ENCODE results near the gene PTPRR. TPM values are rescaled to one million over a fixed set of nuclear protein-coding genes. Genes with fewer than 3 reads are reported as not detected.
"Not testable (repeated sequence)": the region's sequence is repeated elsewhere in the genome, so short reads cannot be mapped to it uniquely, and the experiment has no call there.

Gene PTPRR
- total RNA-seq, 1 donor from 2014 or later, result not detected

DNA sequence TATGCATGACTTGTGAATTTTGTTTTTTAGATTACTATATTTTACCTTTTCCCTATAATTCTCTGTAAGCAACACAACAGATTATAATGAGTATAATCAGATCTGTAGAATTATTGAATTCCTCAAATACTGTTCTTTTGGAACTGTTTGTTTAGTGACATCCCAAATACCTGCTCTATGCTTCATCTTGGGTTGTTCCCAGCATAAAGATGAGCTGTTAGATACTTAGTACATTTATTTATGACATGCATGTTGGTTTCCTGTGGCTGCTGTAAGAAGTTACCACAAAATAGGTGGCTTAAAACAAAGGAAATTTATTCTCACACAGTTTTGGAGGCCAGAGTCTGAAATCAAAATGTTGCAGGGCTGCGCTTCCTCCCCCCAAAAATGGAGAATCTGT, 78.4 kb downstream of the PTPRR start:
- intact Hi-C loops (cut with micrococcal nuclease), result no loop called here

- intact Hi-C loops (cut with micrococcal nuclease), result no loop called here
Observed at GRCh38 chr12:70840656-70841350, 79.7 kb downstream of the PTPRR start.

- intact Hi-C loops (cut with micrococcal nuclease), result no loop called here
Observed at GRCh38 chr12:70839544-70839943, 81.0 kb downstream of the PTPRR start.

- intact Hi-C loops (cut with micrococcal nuclease), result no loop called here
Observed at GRCh38 chr12:70838127-70838526, 82.4 kb downstream of the PTPRR start.

DNA sequence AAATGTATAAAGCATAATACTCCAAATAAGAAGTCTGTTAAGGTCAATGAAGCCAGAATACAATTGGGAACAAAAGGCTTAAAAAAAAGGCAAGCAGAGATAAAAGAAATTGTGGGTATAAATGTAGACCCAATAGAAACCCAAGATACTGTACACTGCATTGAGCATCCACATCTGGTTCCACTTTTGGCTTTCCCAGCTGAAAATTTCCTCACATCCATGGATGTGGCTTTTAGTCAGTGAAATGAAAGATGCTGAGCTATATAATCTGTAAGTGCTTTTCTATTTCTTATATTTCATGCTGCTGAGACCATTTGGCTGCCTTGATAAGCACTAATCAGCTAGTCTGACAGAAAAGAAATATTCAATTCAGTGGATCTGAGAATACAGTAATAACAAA, 83.5 kb downstream of the PTPRR start:
- intact Hi-C loops (cut with micrococcal nuclease), result no loop called here

- intact Hi-C loops (cut with micrococcal nuclease), result no loop called here
Observed at GRCh38 chr12:70835948-70836347, 84.6 kb downstream of the PTPRR start.

- intact Hi-C loops (cut with micrococcal nuclease), result no loop called here
Observed at GRCh38 chr12:70831543-70831942, 89.0 kb downstream of the PTPRR start.

DNA sequence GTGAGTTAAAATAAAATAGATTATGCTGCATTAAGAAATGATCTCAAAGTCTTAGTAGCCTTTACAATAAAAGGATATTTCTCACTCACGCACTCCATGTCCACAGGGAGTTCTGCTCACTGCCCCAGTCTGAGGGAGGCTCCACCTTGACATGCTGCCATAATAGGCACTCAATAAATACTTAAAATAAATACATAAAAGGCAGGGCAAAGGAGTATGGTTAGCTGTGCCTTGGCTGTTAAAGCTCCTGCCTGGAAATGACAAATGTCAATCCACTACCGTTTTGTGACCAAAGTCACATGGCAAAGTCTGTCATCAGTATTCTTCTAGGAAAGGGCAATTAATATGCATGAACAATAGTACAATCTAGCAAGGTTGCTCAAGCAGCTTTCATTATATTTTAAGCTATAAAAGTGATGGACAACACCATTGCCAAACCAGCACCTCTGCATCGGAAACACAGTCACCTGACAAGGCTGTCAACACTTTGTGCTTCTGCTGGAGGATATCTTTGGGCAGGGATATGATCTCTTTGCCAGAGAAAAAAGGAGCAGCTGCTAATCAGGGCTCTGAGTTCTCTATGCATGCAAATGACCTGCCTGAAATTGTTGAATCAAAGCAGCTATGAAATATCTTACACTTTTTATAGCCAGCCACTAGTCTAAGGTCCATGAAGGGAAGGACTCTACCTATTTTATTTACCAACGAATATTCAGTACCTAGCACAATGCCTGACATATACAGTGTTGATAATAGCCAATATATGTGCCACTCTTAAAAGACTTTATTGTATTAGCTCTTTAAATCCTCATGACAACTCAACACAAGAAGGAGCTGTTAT, 90.1 kb downstream of the PTPRR start:
- intact Hi-C loops (cut with micrococcal nuclease), result no loop called here

- intact Hi-C loops (cut with micrococcal nuclease), result no loop called here
Observed at GRCh38 chr12:70829070-70829469, 91.5 kb downstream of the PTPRR start.

GRCh38 chr12:70828351-70828750, 92.2 kb downstream of the PTPRR start:
- intact Hi-C loops (cut with micrococcal nuclease), result no loop called here

GRCh38 chr12:70826156-70826555, 94.4 kb downstream of the PTPRR start:
- intact Hi-C loops (cut with micrococcal nuclease), result no loop called here

GRCh38 chr12:70824511-70824910, 96.0 kb downstream of the PTPRR start:
- intact Hi-C loops (cut with micrococcal nuclease), result no loop called here

DNA sequence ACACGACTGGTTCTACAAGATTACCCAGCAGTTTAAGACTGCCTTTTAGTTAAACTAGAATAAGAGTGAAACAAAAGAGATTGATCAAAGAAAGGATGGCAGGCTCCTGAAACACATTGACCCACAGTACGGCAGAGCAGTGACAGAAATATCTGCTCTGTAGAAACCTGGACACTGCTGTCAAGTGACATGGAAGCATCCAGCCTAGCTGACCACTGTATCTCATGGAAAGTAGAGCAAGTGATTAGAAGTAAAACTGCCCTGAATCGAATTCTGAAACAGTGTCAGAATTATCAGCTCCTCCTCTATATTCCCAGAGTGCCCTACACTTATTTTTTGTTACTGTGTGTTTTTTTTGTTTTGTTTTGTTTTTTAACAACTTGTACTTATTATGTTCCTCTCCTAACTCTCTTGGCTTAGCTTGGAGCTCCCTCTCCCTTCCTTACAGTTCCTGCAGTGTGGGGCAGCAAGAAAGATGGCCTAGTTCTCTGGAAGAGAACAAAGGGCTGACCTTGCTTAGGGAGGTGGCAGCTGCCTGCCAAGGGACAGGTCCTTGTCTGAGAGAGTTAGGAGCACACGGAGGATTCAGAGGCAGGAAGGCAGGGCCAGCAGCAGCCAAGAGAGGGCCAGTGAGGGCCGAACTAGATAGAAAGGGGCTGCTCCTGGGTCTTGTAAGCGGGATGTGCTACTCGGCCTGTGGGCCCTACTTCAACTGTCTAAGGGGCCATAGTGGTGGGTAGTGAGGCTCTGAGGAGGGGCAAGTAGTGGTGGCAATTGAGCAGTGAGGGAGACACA, 97.2 kb downstream of the PTPRR start:
- intact Hi-C loops (cut with micrococcal nuclease), result no loop called here

GRCh38 chr12:70822412-70822811, 98.1 kb downstream of the PTPRR start:
- intact Hi-C loops (cut with micrococcal nuclease), result no loop called here

- intact Hi-C loops (cut with micrococcal nuclease), result no loop called here
Observed at GRCh38 chr12:70815971-70816391, 104.6 kb downstream of the PTPRR start.

DNA sequence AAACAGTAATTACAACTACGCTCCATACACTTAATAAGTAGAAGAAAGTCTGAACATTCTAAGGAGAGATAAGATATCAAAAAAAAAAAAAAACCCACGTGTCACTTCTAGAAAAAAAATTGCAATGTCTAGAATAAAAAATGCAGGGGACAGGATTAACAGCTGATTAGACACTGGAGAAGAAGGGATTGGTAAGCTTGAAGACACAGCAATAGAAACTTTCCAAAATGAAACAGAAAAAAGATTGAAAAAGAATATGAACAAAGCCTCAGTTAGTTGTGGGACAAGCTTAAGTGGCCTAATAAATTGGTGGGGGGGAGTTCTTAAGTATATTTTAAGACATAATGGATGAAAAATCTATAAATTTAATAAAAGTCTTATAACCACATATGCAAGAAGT, 105.5 kb downstream of the PTPRR start:
- intact Hi-C loops (cut with micrococcal nuclease), result no loop called here

- intact Hi-C loops (cut with micrococcal nuclease), result no loop called here
Observed at GRCh38 chr12:70813559-70813958, 107.0 kb downstream of the PTPRR start.

DNA sequence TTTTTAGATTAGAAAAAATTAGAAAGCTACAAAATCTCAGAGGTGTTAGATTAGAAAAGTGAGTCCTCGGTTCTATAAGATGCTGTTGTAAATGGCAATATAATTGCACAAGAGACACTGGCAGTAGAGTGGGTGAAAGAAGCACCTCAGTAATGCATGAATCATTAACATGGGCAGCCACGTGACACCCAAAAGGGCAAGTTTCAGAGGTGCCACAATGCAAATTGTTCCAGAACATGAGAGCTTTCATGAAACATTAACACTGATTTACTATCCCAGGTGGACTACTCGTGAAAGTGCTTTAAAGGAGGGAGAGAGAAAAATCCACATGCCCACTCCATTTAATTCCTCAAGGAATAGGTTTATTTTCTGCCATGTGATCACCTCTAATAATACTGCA, 108.4 kb downstream of the PTPRR start:
- intact Hi-C loops (cut with micrococcal nuclease), result no loop called here

DNA sequence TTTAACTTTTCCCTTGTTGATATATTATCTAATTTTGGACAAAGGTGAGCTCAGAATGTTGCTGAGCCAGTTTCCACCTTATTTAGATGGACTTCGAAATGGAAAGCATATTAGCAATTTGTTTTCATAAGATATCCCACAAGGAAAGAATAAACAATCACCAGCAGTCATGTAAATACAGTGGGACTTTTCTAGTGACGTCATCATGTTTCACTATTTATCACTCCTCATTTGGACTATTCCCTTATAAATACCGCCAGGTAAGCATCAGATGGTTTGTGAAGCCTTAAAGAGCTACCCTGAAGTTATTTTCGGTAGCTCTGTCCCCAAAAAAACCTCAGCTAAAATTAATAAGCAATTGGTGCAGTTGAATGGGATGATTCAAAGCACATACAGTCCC, 110.7 kb downstream of the PTPRR start:
- intact Hi-C loops (cut with micrococcal nuclease), result no loop called here

- intact Hi-C loops (cut with micrococcal nuclease), result not testable (repeated sequence)
Observed at GRCh38 chr12:70807993-70808392, 112.5 kb downstream of the PTPRR start.

DNA sequence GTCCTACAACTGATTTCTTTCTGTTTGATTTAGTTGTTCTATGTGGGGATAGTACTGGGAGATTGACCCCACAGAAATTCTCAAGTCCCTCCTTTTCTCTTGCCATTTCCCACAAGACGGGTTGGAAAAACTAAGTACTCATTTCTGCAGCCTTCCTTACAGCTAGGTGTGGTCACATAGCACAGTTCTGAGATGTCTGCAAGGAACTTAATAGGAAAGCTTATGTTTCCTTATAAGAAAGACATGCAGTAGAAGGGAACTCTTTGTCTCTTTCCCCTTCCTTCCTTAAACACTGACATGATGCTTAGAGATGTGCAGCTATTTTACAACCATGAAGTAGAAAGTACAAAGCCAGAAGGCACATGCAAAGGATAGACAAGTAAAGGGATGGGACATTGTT, 113.7 kb downstream of the PTPRR start:
- intact Hi-C loops (cut with micrococcal nuclease), result no loop called here

DNA sequence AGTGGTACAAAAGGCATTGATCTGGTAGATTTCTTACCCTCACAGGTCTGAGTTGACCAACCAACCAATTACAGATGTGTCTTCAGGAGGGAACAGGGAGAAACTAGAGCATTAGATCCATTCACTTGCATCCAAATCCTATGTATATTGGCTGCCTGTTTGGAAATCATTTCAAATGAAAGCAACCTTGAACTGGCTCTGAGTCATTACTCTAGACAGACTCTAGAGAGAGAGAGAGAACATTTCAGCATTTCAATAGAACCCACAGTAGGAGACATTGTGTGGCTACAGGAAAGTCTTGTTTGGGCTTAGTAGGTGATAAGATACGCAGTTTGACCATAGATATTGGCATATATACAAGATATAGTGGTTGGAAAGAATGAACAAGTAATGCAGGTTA, 114.5 kb downstream of the PTPRR start:
- intact Hi-C loops (cut with micrococcal nuclease), result no loop called here

All from T-helper 2 cell treated with Interferon-gamma antibody and Interleukin-4, amounts not matched to agents 100 ng/mL and 5 ng/mL, for 36 hours (primary cell).